Nephron (organoid): ENCODE data around the gene PSEN1.

ENCODE experiments used
- H3K27ac Mint-ChIP-seq, 3 experiments: 2 replicates each; pipeline ENCODE4 v1.8.0; 2020; ENCODE audit warnings: mixed read lengths in 3 of 3, mild to moderate bottlenecking in 2 of 3, moderate library complexity in 1 of 3
- H3K27me3 Mint-ChIP-seq: 2 replicates; pipeline ENCODE4 v1.8.0; 2021; ENCODE audit warnings: low read depth, mild to moderate bottlenecking, moderate library complexity, mixed read lengths
- H3K36me3 Mint-ChIP-seq: 2 replicates; pipeline ENCODE4 v1.8.0; 2020; ENCODE audit warnings: low read depth, mixed read lengths
- H3K4me1 Mint-ChIP-seq: 2 replicates; pipeline ENCODE4 v1.8.0; 2020; ENCODE audit warnings: mixed read lengths
- H3K4me3 Mint-ChIP-seq, 3 experiments: 2 replicates each; pipeline ENCODE4 v1.8.0; 2020; ENCODE audit warnings: mild to moderate bottlenecking in 3 of 3, mixed read lengths in 3 of 3, moderate library complexity in 2 of 3
- H3K9me3 Mint-ChIP-seq: 2 replicates; pipeline ENCODE4 v1.8.0; 2020; ENCODE audit warnings: mixed read lengths
- CTCF ChIP-seq, 3 experiments: fragments of 200-600 bp; sonication (generic); IDR thresholded peaks; one replicate each; pipeline ENCODE4 v1.5.0; 2021; ENCODE audit warnings: antibody characterized with exemption in 3 of 3; ENCODE audit not compliant: unreplicated experiment in 3 of 3

The PSEN1 gene

DNA sequence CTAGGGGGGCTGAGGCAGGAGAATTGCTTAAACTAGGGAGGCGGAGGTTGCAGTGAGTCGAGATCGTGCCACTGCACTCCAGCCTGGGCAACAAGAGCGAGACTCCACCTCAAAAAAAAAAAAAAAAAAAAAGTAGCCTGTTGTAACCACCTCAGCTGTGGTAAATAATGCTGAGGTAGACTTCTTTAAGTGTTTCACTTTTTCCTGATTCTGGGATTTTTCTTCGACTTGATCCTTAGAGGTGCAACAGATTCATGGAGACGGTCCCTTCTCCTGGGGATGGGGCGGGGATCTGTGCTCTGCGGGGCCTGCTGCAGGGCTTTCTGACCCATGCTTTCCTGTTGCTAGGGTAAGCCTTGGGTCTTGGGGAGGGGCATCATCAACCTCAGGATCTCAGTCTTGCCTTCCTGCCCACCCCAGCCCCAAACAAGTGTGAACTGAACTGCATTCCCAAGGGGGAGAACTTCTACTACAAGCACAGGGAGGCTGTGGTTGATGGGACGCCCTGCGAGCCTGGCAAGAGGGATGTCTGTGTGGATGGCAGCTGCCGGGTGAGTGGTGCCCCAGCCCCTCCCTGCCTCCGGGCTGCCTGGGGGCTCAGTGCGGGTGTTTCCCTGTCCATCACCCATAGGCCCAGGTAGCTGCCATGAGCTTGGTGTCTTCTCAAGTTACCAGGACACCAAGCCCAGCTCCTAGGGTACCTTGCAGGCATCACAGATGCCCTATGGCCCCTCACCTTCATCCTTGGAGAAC lies 113.4 kb downstream of the PSEN1 start:
- Mint-ChIP-seq H3K9me3 (no peaks in the 10 kb centered on the region), H3K4me1 (no peaks in the 10 kb centered on the region), H3K27me3 (peaks cover 3% of the 10 kb centered on the region), H3K27ac (no peak overlapping the region), H3K4me3 (no peak overlapping the region), H3K36me3 (no peaks in the 10 kb centered on the region)
- no peak for TF ChIP-seq CTCF (IDR thresholded peaks at IDR 0.05; ENCODE audit: unreplicated experiment in 3 of 3)

GRCh38 chr14:73250317-73250713 lies 114.0 kb downstream of the PSEN1 start:
- Mint-ChIP-seq H3K9me3 (no peaks in the 10 kb centered on the region), H3K36me3 (no peaks in the 10 kb centered on the region), H3K27ac (no peak overlapping the region), H3K4me1 (no peaks in the 10 kb centered on the region), H3K4me3 (no peak overlapping the region), H3K27me3 (peaks cover 8% of the 10 kb centered on the region)
- no peak for TF ChIP-seq CTCF (IDR thresholded peaks at IDR 0.05; ENCODE audit: unreplicated experiment in 3 of 3)

GRCh38 chr14:73250781-73251500 lies 114.6 kb downstream of the PSEN1 start:
- H3K27me3 Mint-ChIP-seq, result peaks cover 8% of the 10 kb centered on the region
- H3K27ac Mint-ChIP-seq, result no peak overlapping the region
- no peaks in the 10 kb centered on the region for H3K4me1 Mint-ChIP-seq
- H3K36me3 Mint-ChIP-seq, result no peaks in the 10 kb centered on the region
- no peaks in the 10 kb centered on the region for H3K9me3 Mint-ChIP-seq
- H3K4me3 Mint-ChIP-seq, result no peak overlapping the region
- no peak for TF ChIP-seq CTCF (IDR thresholded peaks at IDR 0.05; ENCODE audit: unreplicated experiment in 3 of 3)

DNA sequence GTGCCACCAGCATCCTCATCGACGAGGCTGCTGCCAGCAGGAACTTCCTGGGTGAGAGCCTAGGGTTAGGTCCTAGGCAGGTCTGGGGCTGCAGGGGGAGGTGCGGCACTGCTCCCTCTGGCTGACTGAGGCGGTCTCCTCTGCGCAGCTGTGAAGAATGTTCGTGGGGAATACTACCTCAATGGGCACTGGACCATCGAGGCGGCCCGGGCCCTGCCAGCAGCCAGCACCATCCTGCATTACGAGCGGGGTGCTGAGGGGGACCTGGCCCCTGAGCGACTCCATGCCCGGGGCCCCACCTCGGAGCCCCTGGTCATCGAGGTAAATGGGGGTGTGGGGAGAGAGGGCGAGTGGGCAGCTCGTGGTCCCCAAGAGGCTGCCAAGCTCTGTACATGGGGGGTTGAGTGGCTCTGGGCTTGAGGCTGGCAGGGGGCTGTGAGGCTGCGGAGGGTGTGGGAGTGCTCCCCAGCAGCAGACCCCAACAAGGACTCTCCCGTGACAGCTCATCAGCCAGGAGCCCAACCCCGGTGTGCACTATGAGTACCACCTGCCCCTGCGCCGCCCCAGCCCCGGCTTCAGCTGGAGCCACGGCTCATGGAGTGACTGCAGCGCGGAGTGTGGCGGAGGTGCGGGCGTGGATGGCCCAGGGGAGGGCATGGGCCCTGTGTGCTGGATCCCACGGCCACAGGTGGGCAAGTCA lies 115.4 kb downstream of the PSEN1 start:
- no peak overlapping the region for H3K4me3 Mint-ChIP-seq
- H3K27ac Mint-ChIP-seq, result no peak overlapping the region
- H3K27me3 Mint-ChIP-seq, result peaks cover 8% of the 10 kb centered on the region
- no peak for TF ChIP-seq CTCF (IDR thresholded peaks at IDR 0.05; ENCODE audit: unreplicated experiment in 3 of 3)
- H3K36me3 Mint-ChIP-seq, result no peaks in the 10 kb centered on the region
- no peaks in the 10 kb centered on the region for H3K4me1 Mint-ChIP-seq
- H3K9me3 Mint-ChIP-seq, result no peaks in the 10 kb centered on the region

DNA sequence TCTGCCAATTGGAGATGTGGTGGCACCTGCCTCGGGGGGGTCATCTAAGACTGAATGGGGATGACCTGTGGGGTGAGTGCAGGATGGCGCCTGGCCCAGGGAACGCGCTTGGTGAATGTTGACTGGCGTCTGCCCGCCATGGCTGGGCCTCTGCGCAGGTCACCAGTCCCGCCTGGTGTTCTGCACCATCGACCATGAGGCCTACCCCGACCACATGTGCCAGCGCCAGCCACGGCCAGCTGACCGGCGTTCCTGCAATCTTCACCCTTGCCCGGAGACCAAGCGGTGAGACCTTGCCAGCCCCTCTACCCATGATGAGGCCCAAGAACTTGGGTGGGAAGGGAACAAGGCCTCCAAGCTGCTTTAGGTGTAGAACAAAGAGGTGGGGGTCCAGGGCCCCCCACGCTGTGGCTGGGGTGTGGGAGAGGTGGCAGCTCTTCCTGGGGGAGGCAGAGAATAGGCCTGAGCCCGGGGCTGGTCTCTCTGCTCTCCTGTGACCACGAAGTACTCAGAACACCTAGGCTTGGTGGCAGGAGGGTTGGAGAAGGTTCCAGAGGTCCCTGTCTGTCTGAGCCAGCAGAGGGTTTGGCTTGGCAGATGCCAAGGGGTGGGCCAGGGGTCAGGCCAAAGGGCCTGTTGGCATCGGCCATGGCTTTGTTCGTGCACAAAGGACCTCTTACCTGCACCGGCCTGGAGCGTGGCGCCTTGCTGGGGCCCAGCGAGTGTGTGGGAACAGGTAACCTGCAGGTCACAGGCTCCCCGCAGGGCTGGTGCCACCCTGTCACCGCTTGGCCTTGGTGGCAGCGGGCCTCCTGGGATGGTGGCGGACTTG lies 116.4 kb downstream of the PSEN1 start:
- TF ChIP-seq CTCF (IDR thresholded peaks at IDR 0.05; ENCODE audit: unreplicated experiment in 3 of 3), result no peak
- no peaks in the 10 kb centered on the region for H3K36me3 Mint-ChIP-seq
- no peak overlapping the region for H3K27ac Mint-ChIP-seq
- H3K27me3 Mint-ChIP-seq, result peaks cover 8% of the 10 kb centered on the region
- no peaks in the 10 kb centered on the region for H3K9me3 Mint-ChIP-seq
- no peaks in the 10 kb centered on the region for H3K4me1 Mint-ChIP-seq
- no peak overlapping the region for H3K4me3 Mint-ChIP-seq
